22Rv1 (cell line): ENCODE measurements around the gene ANKRD2.

Experiments used
- H3K27ac ChIP-seq: fragments of 450-650 bp; 2 replicates; pipeline ENCODE4 v1.5.1; 2017
- CTCF ChIP-seq: fragments of 450-650 bp; IDR thresholded peaks from 2 replicates; pipeline ENCODE4 v1.5.1; 2017; ENCODE audit warnings: mild to moderate bottlenecking
- ZFX ChIP-seq: fragments of 450-650 bp; IDR thresholded peaks from 2 replicates; pipeline ENCODE4 v1.6.1; 2017; ENCODE audit warnings: antibody characterized with exemption, borderline replicate concordance

Gene ANKRD2

DNA sequence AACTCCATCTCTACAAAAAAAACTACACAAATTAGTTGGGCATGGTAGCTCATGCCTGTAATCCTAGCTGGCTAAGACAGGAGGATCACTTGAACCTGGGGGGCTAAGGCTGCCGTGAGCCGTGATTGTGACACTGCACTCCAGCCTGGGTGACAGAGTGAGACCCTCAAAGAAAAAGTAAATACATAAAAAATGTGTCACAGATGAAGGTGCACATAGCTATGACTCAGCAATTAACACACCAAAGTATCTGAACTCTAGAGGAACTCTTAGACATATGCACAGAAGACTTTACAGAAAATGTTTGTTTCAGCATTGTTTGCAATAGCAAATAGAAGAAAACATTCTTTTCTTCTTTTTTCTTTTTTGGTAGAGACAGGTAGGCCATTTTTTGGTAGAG is 25.2 kb downstream of the ANKRD2 start:
- TF ChIP-seq CTCF = no peak
- TF ChIP-seq ZFX = no peak
- no peak overlapping the region for H3K27ac ChIP-seq

GRCh38 chr10:97598407-97599271 is 26.1 kb downstream of the ANKRD2 start:
- TF ChIP-seq ZFX (no peak), CTCF (no peak)
- no peak overlapping the region for H3K27ac ChIP-seq

GRCh38 chr10:97599272-97599619 is 26.7 kb downstream of the ANKRD2 start:
- H3K27ac ChIP-seq = no peak overlapping the region
- TF ChIP-seq ZFX (no peak), CTCF (no peak)

DNA sequence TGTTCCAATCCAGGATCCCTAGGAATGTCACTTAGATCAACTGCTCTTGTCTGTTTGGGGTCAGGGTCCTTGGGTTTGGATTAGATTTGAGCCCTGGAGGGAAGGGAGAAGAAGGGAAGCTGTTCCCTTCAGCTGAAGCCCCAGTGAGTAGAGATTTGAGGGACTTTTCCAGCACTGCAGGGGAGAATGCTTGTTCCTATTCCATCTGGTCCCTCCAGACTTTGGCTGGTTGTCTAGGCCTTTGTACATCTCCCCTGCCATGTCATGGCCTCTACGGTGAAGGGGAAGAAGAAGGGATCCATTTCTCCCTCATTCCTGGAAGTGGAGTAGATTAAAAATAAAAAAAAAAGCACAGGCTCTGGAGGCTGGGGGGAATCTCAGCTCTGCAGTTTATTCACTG is 28.0 kb downstream of the ANKRD2 start:
- no peak overlapping the region for H3K27ac ChIP-seq
- TF ChIP-seq ZFX = no peak
- TF ChIP-seq CTCF = no peak

GRCh38 chr10:97601268-97602215 is 29.0 kb downstream of the ANKRD2 start:
- H3K27ac ChIP-seq = no peak overlapping the region
- TF ChIP-seq CTCF (no peak), ZFX (no peak)

DNA sequence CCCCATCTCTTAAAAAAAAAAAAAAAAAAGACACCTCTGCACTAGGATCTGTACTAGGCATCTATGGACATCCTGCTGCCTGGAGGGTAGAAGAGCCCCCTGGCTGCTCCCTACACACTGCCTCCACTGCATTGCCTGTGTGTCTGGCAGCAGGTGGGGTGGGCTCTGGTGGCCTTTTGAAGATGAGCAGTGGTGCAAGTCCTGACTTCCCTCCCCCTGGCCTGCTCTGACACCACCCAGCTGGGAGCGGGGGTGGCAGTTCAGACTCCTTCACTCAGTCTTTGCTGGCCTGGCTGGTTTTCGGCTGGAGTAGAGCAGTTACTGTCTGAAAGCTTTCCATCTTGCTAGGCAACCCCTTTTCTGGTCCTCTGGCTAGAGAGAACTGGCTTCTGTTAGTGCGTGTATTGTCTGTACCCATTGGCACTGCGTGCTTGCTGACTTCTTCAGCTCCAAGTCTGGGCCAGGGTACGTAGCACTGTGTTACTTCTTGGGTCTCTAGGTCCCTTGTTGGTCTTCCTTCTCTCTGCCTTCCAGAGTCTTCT is 34.6 kb downstream of the ANKRD2 start:
- H3K27ac ChIP-seq = no peak overlapping the region
- TF ChIP-seq ZFX = no peak
- TF ChIP-seq CTCF = no peak
